Spleen (tissue), 11 donors: ENCODE results near the gene NPBWR2. TPM values are rescaled to one million over a fixed set of nuclear protein-coding genes. Genes with fewer than 3 reads are reported as not detected.

ENCODE experiments used
- DNase-seq: peaks from one replicate; pipeline ENCODE4 v3.0.0-alpha.2; 2020
- H3K27ac ChIP-seq, 8 donors: fragments of 200-600 bp; sonication (generic) in 7 of 8; 1 replicate in 4 of 8; 2 replicates in 4 of 8; pipeline versions ENCODE4 v1.5.0 to v1.8.0; 2016 to 2021; ENCODE audit warnings: inconsistent platforms in 4 of 8, mild to moderate bottlenecking in 4 of 8, moderate library complexity in 1 of 8
- H3K27me3 ChIP-seq, 7 donors: fragments of 200-600 bp; sonication (generic) in 6 of 7; replicated peaks in 1 of 7; 1 replicate in 4 of 7; 2 replicates in 3 of 7; pipeline versions ENCODE4 v1.5.0 to v1.8.0; 2016 to 2021; ENCODE audit warnings: inconsistent platforms in 3 of 7, mild to moderate bottlenecking in 1 of 7
- H3K36me3 ChIP-seq, 6 donors: fragments of 200-600 bp; sonication (generic) in 5 of 6; 1 replicate in 4 of 6; 2 replicates in 2 of 6; pipeline versions ENCODE4 v1.5.0 to v1.8.0; 2016 to 2021; ENCODE audit warnings: inconsistent platforms in 2 of 6
- H3K4me1 ChIP-seq, 6 donors: fragments of 200-600 bp; sonication (generic) in 5 of 6; 1 replicate in 3 of 6; 2 replicates in 3 of 6; pipeline versions ENCODE4 v1.5.0 to v1.8.0; 2016 to 2021; ENCODE audit warnings: inconsistent platforms in 3 of 6
- H3K4me3 ChIP-seq, 8 donors: fragments of 200-600 bp; sonication (generic) in 7 of 8; 1 replicate in 4 of 8; 2 replicates in 4 of 8; pipeline versions ENCODE4 v1.5.0 to v1.8.0; 2016 to 2021; ENCODE audit warnings: inconsistent platforms in 4 of 8, mild to moderate bottlenecking in 4 of 8, moderate library complexity in 2 of 8
- H3K9me3 ChIP-seq, 8 donors: fragments of 200-600 bp; sonication (generic) in 7 of 8; 1 replicate in 4 of 8; 2 replicates in 4 of 8; pipeline versions ENCODE4 v1.5.0 to v1.8.0; 2016 to 2021; ENCODE audit warnings: inconsistent platforms in 4 of 8
- CTCF ChIP-seq, 11 experiments: fragments of 200-600 bp in 7 of 11; fragments of 450-650 bp in 4 of 11; sonication (generic) in 4 of 11; IDR thresholded peaks in 8 of 11; conservative IDR thresholded peaks in 3 of 11; 1 replicate in 7 of 11; 2 replicates in 4 of 11; pipeline versions ENCODE4 v1.4.0 to v1.8.0; 2016 to 2021; ENCODE audit warnings: antibody characterized with exemption in 11 of 11, inconsistent platforms in 4 of 11, mild to moderate bottlenecking in 1 of 11
- POLR2A ChIP-seq, 3 donors: fragments of 450-650 bp; IDR thresholded peaks; one replicate each; pipeline ENCODE4 v1.5.1; 2017; ENCODE audit warnings: antibody characterized with exemption in 3 of 3, mild to moderate bottlenecking in 1 of 3
- POLR2AphosphoS5 ChIP-seq, 3 donors: sonication (generic); formaldehyde crosslinking; IDR thresholded peaks; one replicate each; pipeline ENCODE4 v1.5.1; 2017; ENCODE audit warnings: antibody characterized with exemption in 3 of 3
- WGBS, 5 donors: extraction: QIAGEN DNeasy Blood & Tissue Kit in 3 of 5; methylation state at CpG; one replicate each; pipeline versions ENCODE4 v1.1.5 to v1.1.7; 2013 to 2018; 5-methylcytosine and 5-hydroxymethylcytosine counted together
- intact Hi-C: fragments of 100-400 bp; cut with DNase I; formaldehyde crosslinking; loops from one replicate; pipeline ENCODE4 v1.15.0; 2023; ENCODE audit warnings: low total_unique reads
- polyA plus RNA-seq, 3 donors: library from polyadenylated mRNA; stranded (reverse); fragments of 200-250 nt; gene quantifications; one replicate each; pipeline ENCODE4 v1.2.1, GENCODE V29; 2013
- total RNA-seq, 7 donors: library from RNA; depleted of rRNA in 3 of 7; stranded (reverse); fragments of >200 nt in 3 of 7; fragmentation: NEBNext Ultra II Directional in 4 of 7; extraction: Animal tissue kit (Norgen Biotek cat#: 25700) in 4 of 7; gene quantifications; one replicate each; pipeline versions ENCODE4 v1.1.0 to v1.2.1, GENCODE V29; 2016 to 2021
- donor health status: healthy with polysubstance abuse.
- donor health status: DM: no; HTN: no; CAD: no; lungs with moderate emphysema.
- donor health status: DM: no; HTN: no; CAD: no.
- donor health status: Bipolar disorder and iron deficiency.
- donor health status: healthy.
- donor health status: DM: no; HTN: no; CAD: no.
- donor health status: DM: yes; HTN: yes; CAD: no.

The NPBWR2 gene
- total and polyA plus RNA-seq, 10 donors = 0.26 TPM; not detected in 9

DNA sequence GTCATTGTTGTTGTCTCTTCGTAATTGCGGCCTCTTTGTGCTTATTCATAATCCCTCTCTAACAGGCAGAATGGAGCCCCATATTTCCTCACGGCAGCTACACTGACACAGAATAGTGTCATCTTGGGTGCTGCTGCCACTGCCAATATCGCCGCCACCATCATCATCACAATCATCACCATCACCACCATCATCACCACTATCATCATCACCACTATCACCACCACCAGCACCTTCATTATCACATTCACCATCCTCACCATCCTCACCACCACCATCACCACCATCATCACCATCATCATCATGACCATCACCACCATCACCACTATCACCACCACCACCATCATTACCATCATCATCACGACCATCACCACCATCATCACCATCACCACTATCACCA lies 10.8 kb downstream of the NPBWR2 start:
- 80 to 96% (median 83%) methylated on average over 6 of the region's 6 CpGs for WGBS, 5 donors
- DNase-seq = no peak
- intact Hi-C loops = no loop called here

GRCh38 chr20:64095927-64096326 lies 11.4 kb downstream of the NPBWR2 start:
- DNase-seq = no peak
- intact Hi-C loops = no loop called here
- peaks cover 0 to 9% (median 2%) of the 10 kb centered on the region in 7 donors for H3K27me3 ChIP-seq
- H3K36me3 ChIP-seq = peaks cover 0 to 43% (median 13%) of the 10 kb centered on the region in 6 donors
- H3K4me3 ChIP-seq = no peak overlapping the region
- TF ChIP-seq POLR2A (IDR thresholded peaks at IDR 0.05) (no peak), POLR2AphosphoS5 (IDR thresholded peaks at IDR 0.05) (no peak), CTCF (IDR thresholded peaks at IDR 0.05 in 8 of 11, conservative IDR thresholded peaks at IDR 0.05 in 3 of 11) (no peak)
- H3K27ac ChIP-seq = no peak overlapping the region
- 82 to 92% (median 87%) methylated on average over 10 to 11 of the region's 11 CpGs for WGBS, 5 donors
- H3K9me3 ChIP-seq = no peaks in the 10 kb centered on the region
- H3K4me1 ChIP-seq = peaks cover 0 to 16% (median 5%) of the 10 kb centered on the region in 6 donors

More for the DNA sequence above, 10.8 kb downstream of the NPBWR2 start:
- no peak overlapping the region for H3K27ac ChIP-seq
- peaks cover 0 to 43% (median 13%) of the 10 kb centered on the region in 6 donors for H3K36me3 ChIP-seq
- H3K4me3 ChIP-seq = no peak overlapping the region
- peaks cover 0 to 22% (median 8%) of the 10 kb centered on the region in 6 donors for H3K4me1 ChIP-seq
- TF ChIP-seq POLR2A (IDR thresholded peaks at IDR 0.05) = no peak
- no peak for TF ChIP-seq CTCF (IDR thresholded peaks at IDR 0.05 in 8 of 11, conservative IDR thresholded peaks at IDR 0.05 in 3 of 11)
- TF ChIP-seq POLR2AphosphoS5 (IDR thresholded peaks at IDR 0.05) = no peak
- no peaks in the 10 kb centered on the region for H3K9me3 ChIP-seq
- peaks cover 0 to 15% (median 8%) of the 10 kb centered on the region in 7 donors for H3K27me3 ChIP-seq

DNA sequence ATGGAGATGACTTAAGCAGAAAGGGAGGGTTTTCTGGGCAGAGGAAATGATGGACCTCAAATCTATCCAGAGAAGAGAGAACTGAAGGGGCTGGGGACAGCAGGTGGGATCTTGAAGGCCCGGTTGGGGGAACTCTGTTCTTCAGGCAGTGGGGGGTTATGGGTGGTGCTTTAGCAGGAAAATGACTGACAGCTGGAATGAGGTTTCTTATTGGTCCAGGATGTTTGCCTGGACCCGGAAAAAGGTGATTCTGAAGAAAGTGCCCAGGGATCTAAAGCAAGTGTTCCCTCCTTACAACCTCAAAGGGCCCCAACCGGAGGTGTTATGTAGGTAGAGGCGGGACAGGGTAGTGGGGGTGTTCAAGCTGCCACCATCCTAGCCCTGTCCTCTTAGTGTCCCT lies 11.9 kb downstream of the NPBWR2 start:
- intact Hi-C loops = no loop called here
- DNase-seq = no peak
- 83 to 92% (median 85%) methylated on average over 4 of the region's 4 CpGs for WGBS, 5 donors
- peaks cover 0 to 43% (median 13%) of the 10 kb centered on the region in 6 donors for H3K36me3 ChIP-seq
- TF ChIP-seq POLR2A (IDR thresholded peaks at IDR 0.05) = no peak
- TF ChIP-seq POLR2AphosphoS5 (IDR thresholded peaks at IDR 0.05) = no peak
- TF ChIP-seq CTCF (IDR thresholded peaks at IDR 0.05 in 8 of 11, conservative IDR thresholded peaks at IDR 0.05 in 3 of 11) = no peak
- no peak overlapping the region for H3K4me3 ChIP-seq
- no peak overlapping the region for H3K27ac ChIP-seq
- H3K4me1 ChIP-seq = peaks cover 0 to 13% (median 5%) of the 10 kb centered on the region in 6 donors
- H3K9me3 ChIP-seq = no peaks in the 10 kb centered on the region
- peaks cover 0 to 4% (median 0%) of the 10 kb centered on the region in 7 donors for H3K27me3 ChIP-seq

GRCh38 chr20:64093013-64093503 lies 14.3 kb downstream of the NPBWR2 start:
- peaks cover 0 to 22% (median 1%) of the 10 kb centered on the region in 6 donors for H3K36me3 ChIP-seq
- 45 to 87% (median 67%) methylated on average over 7 to 9 of the region's 9 CpGs for whole genome bisulfite sequencing, 5 donors
- DNase-seq = no peak
- H3K27me3 ChIP-seq = no peaks in the 10 kb centered on the region
- H3K4me1 ChIP-seq = peaks cover 0 to 4% (median 0%) of the 10 kb centered on the region in 6 donors
- TF ChIP-seq CTCF (IDR thresholded peaks at IDR 0.05 in 8 of 11, conservative IDR thresholded peaks at IDR 0.05 in 3 of 11) (no peak), POLR2AphosphoS5 (IDR thresholded peaks at IDR 0.05) (no peak), POLR2A (IDR thresholded peaks at IDR 0.05) (no peak)
- no peaks in the 10 kb centered on the region for H3K9me3 ChIP-seq
- no peak overlapping the region for H3K4me3 ChIP-seq
- H3K27ac ChIP-seq = no peak overlapping the region
- intact Hi-C loops = no loop called here
